Measurements from ENCODE around the gene CEBPB. TPM values are rescaled to one million over a fixed set of nuclear protein-coding genes. Genes with fewer than 3 reads are reported as not detected.
"Not testable (repeated sequence)": the region's sequence is repeated elsewhere in the genome, so short reads cannot be mapped to it uniquely, and the experiment has no call there.

CEBPB gene
- total RNA-seq, 1 donor from 2014 or later, result 264 TPM

- TF ChIP-seq POLR2A (IDR thresholded peaks at IDR 0.05), result no peak
- no peak for TF ChIP-seq CTCF (IDR thresholded peaks at IDR 0.05)
- TF ChIP-seq POLR2AphosphoS5 (IDR thresholded peaks at IDR 0.05; ENCODE audit: insufficient read depth in 1 of 2, low read depth in 1 of 2), result no peak
- H3K27me3 ChIP-seq, result no peaks in the 10 kb centered on the region
- H3K27ac ChIP-seq, result peak overlapping the region; percentile 95
- peaks cover 75% of the 10 kb centered on the region for H3K4me1 ChIP-seq
- no peak overlapping the region for H3K4me3 ChIP-seq
- intact Hi-C loops (cut with DNase I), result no loop called here
- no peaks in the 10 kb centered on the region for H3K9me3 ChIP-seq
- peaks cover 0 to 9% of the 10 kb centered on the region in 2 donors for H3K36me3 ChIP-seq
- no peak for DNase-seq (ENCODE audit: extremely low spot score in 2 of 2)
These were observed 39.4 kb upstream of the CEBPB start for GRCh38 chr20:50151034-50151743.

- H3K4me3 ChIP-seq, result peak overlapping the region; percentile 94 to 98
- peaks cover 0 to 9% of the 10 kb centered on the region in 2 donors for H3K36me3 ChIP-seq
- DNase-seq (ENCODE audit: extremely low spot score in 2 of 2), result no peak
- peaks cover 62% of the 10 kb centered on the region for H3K4me1 ChIP-seq
- TF ChIP-seq CTCF (IDR thresholded peaks at IDR 0.05), result no peak
- TF ChIP-seq POLR2AphosphoS5 (IDR thresholded peaks at IDR 0.05; ENCODE audit: insufficient read depth in 1 of 2, low read depth in 1 of 2), result peak in 1 of 2 donors; percentile 50
- no peaks in the 10 kb centered on the region for H3K9me3 ChIP-seq
- H3K27ac ChIP-seq, result peak overlapping the region; percentile 95
- H3K27me3 ChIP-seq, result no peaks in the 10 kb centered on the region
- intact Hi-C loops (cut with DNase I), result no loop called here
These were observed 38.1 kb upstream of the CEBPB start for GRCh38 chr20:50152394-50153152.

- TF ChIP-seq CTCF (IDR thresholded peaks at IDR 0.05) (no peak), POLR2A (IDR thresholded peaks at IDR 0.05) (no peak), POLR2AphosphoS5 (IDR thresholded peaks at IDR 0.05; ENCODE audit: insufficient read depth in 1 of 2, low read depth in 1 of 2) (no peak)
- peak overlapping the region; percentile 94 to 98 for H3K4me3 ChIP-seq
- peaks cover 56% of the 10 kb centered on the region for H3K4me1 ChIP-seq
- H3K9me3 ChIP-seq, result no peaks in the 10 kb centered on the region
- no peaks in the 10 kb centered on the region for H3K27me3 ChIP-seq
- peaks cover 0 to 9% of the 10 kb centered on the region in 2 donors for H3K36me3 ChIP-seq
- intact Hi-C loops (cut with DNase I), result no loop called here
- peak overlapping the region; percentile 95 for H3K27ac ChIP-seq
- DNase-seq (ENCODE audit: extremely low spot score in 2 of 2), result no peak
These were observed 37.5 kb upstream of the CEBPB start for GRCh38 chr20:50153153-50153499.

GRCh38 chr20:50153500-50154377 lies 36.9 kb upstream of the CEBPB start, which contains the start of gene PEDS1:
PEDS1 (minus strand) TSS chr20:50153723; CDS start chr20:50153637, 86 bp downstream.
- intact Hi-C loops (cut with DNase I), result no loop called here
- peaks cover 52% of the 10 kb centered on the region for H3K4me1 ChIP-seq
- no peaks in the 10 kb centered on the region for H3K9me3 ChIP-seq
- H3K4me3 ChIP-seq, result peak within 1 kb of the TSS; percentile 94 to 98
- H3K27ac ChIP-seq, result peak within 1 kb of the TSS; percentile 95
- TF ChIP-seq CTCF (IDR thresholded peaks at IDR 0.05) (no peak), POLR2A (IDR thresholded peaks at IDR 0.05) (peak in 1 of 2 donors; percentile 63), POLR2AphosphoS5 (IDR thresholded peaks at IDR 0.05; ENCODE audit: insufficient read depth in 1 of 2, low read depth in 1 of 2) (peak in 1 of 2 donors; percentile 86)
- H3K36me3 ChIP-seq, result peaks cover 0 to 6% of the 10 kb centered on the region in 2 donors
- H3K27me3 ChIP-seq, result no peaks in the 10 kb centered on the region
- no peak for DNase-seq (ENCODE audit: extremely low spot score in 2 of 2)

GRCh38 chr20:50161494-50161893 lies 29.1 kb upstream of the CEBPB start:
- peaks cover 33% of the 10 kb centered on the region for H3K4me1 ChIP-seq
- H3K27me3 ChIP-seq; DNase-seq (ENCODE audit: extremely low spot score in 2 of 2); H3K36me3 ChIP-seq; H3K27ac ChIP-seq; H3K4me3 ChIP-seq; H3K9me3 ChIP-seq; intact Hi-C loops (cut with DNase I): not testable (repeated sequence)

Data from vagina (tissue), 2 donors.